ENCODE data around the gene ISL2. TPM values are rescaled to one million over a fixed set of nuclear protein-coding genes. Genes with fewer than 3 reads are reported as not detected.
"Not testable (repeated sequence)": the region's sequence is repeated elsewhere in the genome, so short reads cannot be mapped to it uniquely, and the experiment has no call there.

Gene ISL2
- total and polyA plus RNA-seq, 2 donors (not counting 1 experiment from before 2014, with no cell fraction given): 0.03 to 0.17 TPM

DNA sequence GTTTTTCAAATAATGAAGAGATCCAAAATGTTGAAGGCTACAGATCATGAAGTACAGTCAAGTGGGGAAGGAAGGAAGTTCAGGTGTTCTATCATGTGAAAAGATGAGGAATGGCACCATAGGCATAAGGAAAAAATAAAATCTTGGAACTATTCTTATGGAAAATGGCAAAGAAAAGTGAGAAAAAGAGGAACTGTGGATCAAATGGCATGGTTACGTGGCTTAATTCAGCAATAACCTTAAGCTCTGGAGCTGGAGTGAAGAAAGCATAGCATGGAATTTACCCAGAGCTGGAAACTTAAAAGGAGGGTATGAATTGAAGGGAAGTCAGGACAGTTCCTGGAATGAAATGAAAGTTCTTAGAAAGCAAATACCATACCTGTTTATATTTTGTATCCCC lies 39.7 kb upstream of the ISL2 start:
- no peaks in the 10 kb centered on the region for H4K20me1 ChIP-seq (ENCODE audit: control insufficient read depth, extremely low read depth, insufficient read depth, low read length)
- no peaks in the 10 kb centered on the region for H3K36me3 ChIP-seq (ENCODE audit: control insufficient read depth, insufficient read depth, low read length)
- no peak overlapping the region for H3K4me2 ChIP-seq (ENCODE audit: extremely low read depth, insufficient read depth, low read length)
- no peak overlapping the region for H2AFZ ChIP-seq (ENCODE audit: low read length)
- H3K9ac ChIP-seq (ENCODE audit: insufficient read depth, low read length): no peak overlapping the region
- no peak for TF ChIP-seq CTCF (conservative IDR thresholded peaks at IDR 0.05 in 1 of 2, IDR thresholded peaks at IDR 0.05 in 1 of 2; ENCODE audit: low read depth in 1 of 2, low read length in 2 of 2)
- TF ChIP-seq EZH2 (IDR thresholded peaks at IDR 0.05; ENCODE audit: low read length, missing control alignments): no peak
- DNase-seq (ENCODE audit: low read depth in 2 of 2): no peak
- no peaks in the 10 kb centered on the region for H3K9me3 ChIP-seq (ENCODE audit: control insufficient read depth, insufficient read depth, low read depth, low read length)
- no peaks in the 10 kb centered on the region for H3K27me3 ChIP-seq (ENCODE audit: control insufficient read depth, insufficient read depth, low read length)
- no peak overlapping the region for H3K4me3 ChIP-seq (replicated peaks in 1 of 4; ENCODE audit: control extremely low read depth in 1 of 4, insufficient read depth in 1 of 4, low read depth in 3 of 4, low read length in 4 of 4)
- peaks cover 36% of the 10 kb centered on the region for H3K79me2 ChIP-seq (ENCODE audit: control insufficient read depth, insufficient read depth, low read length)
- H3K4me1 ChIP-seq (ENCODE audit: control insufficient read depth, extremely low read depth, insufficient read depth, low read length): no peaks in the 10 kb centered on the region
- H3K27ac ChIP-seq (ENCODE audit: insufficient read depth, low read length): no peak overlapping the region

DNA sequence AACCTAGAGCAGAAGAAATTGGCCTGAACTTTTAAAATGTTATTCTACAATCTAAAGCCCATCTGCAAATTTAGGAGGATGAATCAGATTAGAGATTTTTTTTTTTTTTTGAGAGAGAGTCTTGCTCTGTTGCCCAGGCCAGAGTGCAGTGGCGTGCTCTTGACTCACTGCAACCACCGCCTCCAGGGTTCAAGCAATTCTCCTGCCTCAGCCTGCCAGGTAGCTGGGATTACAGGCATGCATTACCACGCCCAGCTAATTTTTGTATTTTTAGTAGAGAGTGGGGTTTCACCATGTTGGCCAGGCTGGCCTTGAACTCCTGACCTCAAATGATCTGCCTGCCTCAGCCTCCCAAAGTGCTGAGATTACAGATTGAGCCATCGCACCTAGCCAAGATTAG lies 38.6 kb upstream of the ISL2 start:
- not testable (repeated sequence) for H3K4me2 ChIP-seq (ENCODE audit: extremely low read depth, insufficient read depth, low read length); H3K9ac ChIP-seq (ENCODE audit: insufficient read depth, low read length); H3K36me3 ChIP-seq (ENCODE audit: control insufficient read depth, insufficient read depth, low read length); H3K27ac ChIP-seq (ENCODE audit: insufficient read depth, low read length); H3K4me1 ChIP-seq (ENCODE audit: control insufficient read depth, extremely low read depth, insufficient read depth, low read length); H4K20me1 ChIP-seq (ENCODE audit: control insufficient read depth, extremely low read depth, insufficient read depth, low read length); H3K9me3 ChIP-seq (ENCODE audit: control insufficient read depth, insufficient read depth, low read depth, low read length); H3K4me3 ChIP-seq (replicated peaks in 1 of 4; ENCODE audit: control extremely low read depth in 1 of 4, insufficient read depth in 1 of 4, low read depth in 3 of 4, low read length in 4 of 4); H2AFZ ChIP-seq (ENCODE audit: low read length); H3K27me3 ChIP-seq (ENCODE audit: control insufficient read depth, insufficient read depth, low read length); DNase-seq (ENCODE audit: low read depth in 2 of 2)
- H3K79me2 ChIP-seq (ENCODE audit: control insufficient read depth, insufficient read depth, low read length): peaks cover 44% of the 10 kb centered on the region

DNA sequence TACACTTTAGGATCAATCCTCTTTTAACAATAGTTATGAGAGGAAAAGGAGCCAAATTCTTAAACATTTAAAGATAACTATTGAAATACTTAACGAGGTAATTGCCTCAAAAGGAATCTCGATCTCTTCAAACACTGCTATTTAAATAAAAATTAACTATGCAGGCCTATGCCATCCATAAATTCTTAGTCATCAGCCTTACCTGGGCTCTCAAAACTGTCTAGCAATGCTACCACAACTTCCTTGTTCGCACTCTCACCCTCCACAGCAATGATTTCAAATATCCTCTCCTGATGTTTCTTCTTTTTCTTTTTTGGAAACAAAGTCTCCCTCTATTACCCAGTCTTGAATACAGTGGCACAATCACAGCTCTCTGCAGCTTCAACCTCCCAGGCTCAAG lies 37.6 kb upstream of the ISL2 start:
- H2AFZ ChIP-seq (ENCODE audit: low read length): no peak overlapping the region
- no peaks in the 10 kb centered on the region for H3K27me3 ChIP-seq (ENCODE audit: control insufficient read depth, insufficient read depth, low read length)
- no peaks in the 10 kb centered on the region for H4K20me1 ChIP-seq (ENCODE audit: control insufficient read depth, extremely low read depth, insufficient read depth, low read length)
- H3K27ac ChIP-seq (ENCODE audit: insufficient read depth, low read length): no peak overlapping the region
- no peak overlapping the region for H3K9ac ChIP-seq (ENCODE audit: insufficient read depth, low read length)
- no peak for DNase-seq (ENCODE audit: low read depth in 2 of 2)
- TF ChIP-seq EZH2 (IDR thresholded peaks at IDR 0.05; ENCODE audit: low read length, missing control alignments) (no peak), CTCF (conservative IDR thresholded peaks at IDR 0.05 in 1 of 2, IDR thresholded peaks at IDR 0.05 in 1 of 2; ENCODE audit: low read depth in 1 of 2, low read length in 2 of 2) (no peak)
- no peaks in the 10 kb centered on the region for H3K4me1 ChIP-seq (ENCODE audit: control insufficient read depth, extremely low read depth, insufficient read depth, low read length)
- H3K9me3 ChIP-seq (ENCODE audit: control insufficient read depth, insufficient read depth, low read depth, low read length): no peaks in the 10 kb centered on the region
- peaks cover 53% of the 10 kb centered on the region for H3K79me2 ChIP-seq (ENCODE audit: control insufficient read depth, insufficient read depth, low read length)
- no peaks in the 10 kb centered on the region for H3K36me3 ChIP-seq (ENCODE audit: control insufficient read depth, insufficient read depth, low read length)
- H3K4me3 ChIP-seq (replicated peaks in 1 of 4; ENCODE audit: control extremely low read depth in 1 of 4, insufficient read depth in 1 of 4, low read depth in 3 of 4, low read length in 4 of 4): no peak overlapping the region
- H3K4me2 ChIP-seq (ENCODE audit: extremely low read depth, insufficient read depth, low read length): no peak overlapping the region

All from fibroblast of lung (primary cell).